Stimulated activated naive CD8-positive, alpha-beta T cell treated with anti-CD3 and anti-CD28 coated beads, Interleukin-15, Interleukin-2, amounts not matched to agents 100 ng/mL and 50 ng/mL, for 24 hours (primary cell): ENCODE data around the gene TRAPPC14.
A peak's percentile ranks its signal among the peaks of the same experiment; 100 is the strongest.

ENCODE experiments used
- H3K27ac Mint-ChIP-seq: one replicate; pipeline ENCODE4 v1.8.0; 2021; ENCODE audit warnings: mild to moderate bottlenecking, mixed read lengths
- H3K27me3 Mint-ChIP-seq: one replicate; pipeline ENCODE4 v1.8.0; 2021; ENCODE audit warnings: mixed read lengths
- H3K36me3 Mint-ChIP-seq: one replicate; pipeline ENCODE4 v1.8.0; 2021; ENCODE audit warnings: low read depth, mixed read lengths
- H3K4me1 Mint-ChIP-seq: one replicate; pipeline ENCODE4 v1.8.0; 2021; ENCODE audit warnings: low read depth, mixed read lengths
- H3K4me3 Mint-ChIP-seq: one replicate; pipeline ENCODE4 v1.8.0; 2021; ENCODE audit warnings: mild to moderate bottlenecking, mixed read lengths
- H3K9me3 Mint-ChIP-seq: one replicate; pipeline ENCODE4 v1.8.0; 2021; ENCODE audit warnings: mixed read lengths

The TRAPPC14 gene

DNA sequence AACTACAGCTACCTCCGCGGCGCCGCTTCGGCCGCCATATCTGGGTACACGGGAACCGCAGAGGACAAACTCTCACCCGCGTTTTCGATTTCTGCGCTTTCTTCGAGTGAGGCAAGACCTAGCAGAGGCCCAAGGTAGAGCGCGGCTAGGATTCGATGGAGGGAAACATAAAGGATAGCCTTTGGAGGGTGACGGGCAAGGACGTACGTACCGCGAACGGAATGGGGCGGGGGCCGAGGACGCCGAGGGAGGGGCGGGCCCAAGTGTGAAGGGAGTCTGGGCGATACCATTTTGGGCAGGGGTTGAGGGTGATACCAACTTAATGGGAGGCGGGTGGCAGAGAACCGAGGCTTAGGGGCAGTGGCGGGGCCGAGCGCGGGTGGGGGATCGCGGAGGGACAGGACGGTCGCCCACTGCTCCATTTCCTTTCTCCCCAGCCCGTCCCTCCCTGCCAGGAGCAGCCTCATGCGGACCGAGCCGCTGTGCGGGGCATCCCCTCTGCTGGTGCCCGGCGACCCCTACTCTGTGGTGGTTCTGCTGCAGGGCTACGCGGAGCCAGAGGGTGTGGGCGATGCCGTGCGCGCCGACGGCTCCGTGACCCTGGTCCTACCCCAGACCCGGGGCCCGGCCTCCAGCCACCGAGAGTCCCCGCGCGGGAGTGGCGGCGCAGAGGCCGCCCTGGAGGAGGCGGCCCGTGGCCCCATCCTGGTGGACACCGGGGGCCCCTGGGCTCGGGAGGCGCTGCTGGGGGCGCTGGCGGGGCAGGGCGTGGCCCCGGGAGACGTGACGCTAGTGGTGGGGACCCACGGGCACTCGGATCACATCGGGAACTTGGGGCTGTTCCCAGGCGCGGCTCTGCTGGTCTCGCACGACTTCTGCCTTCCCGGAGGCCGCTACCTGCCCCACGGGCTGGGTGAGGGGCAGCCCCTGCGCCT, 31.3 kb downstream of the TRAPPC14 start, which contains the start of gene MBLAC1:
TSS of gene MBLAC1 (plus strand) at position 37 of the 935 bp plus-strand sequence. CDS start at position 466, 429 bp downstream.
- Mint-ChIP-seq H3K9me3 (no peaks in the 10 kb centered on the region), H3K4me1 (peaks cover 40% of the 10 kb centered on the region), H3K27me3 (no peaks in the 10 kb centered on the region), H3K4me3 (peak within 1 kb of the TSS; percentile 99), H3K27ac (peak within 1 kb of the TSS; percentile 99), H3K36me3 (peaks cover 5% of the 10 kb centered on the region)

DNA sequence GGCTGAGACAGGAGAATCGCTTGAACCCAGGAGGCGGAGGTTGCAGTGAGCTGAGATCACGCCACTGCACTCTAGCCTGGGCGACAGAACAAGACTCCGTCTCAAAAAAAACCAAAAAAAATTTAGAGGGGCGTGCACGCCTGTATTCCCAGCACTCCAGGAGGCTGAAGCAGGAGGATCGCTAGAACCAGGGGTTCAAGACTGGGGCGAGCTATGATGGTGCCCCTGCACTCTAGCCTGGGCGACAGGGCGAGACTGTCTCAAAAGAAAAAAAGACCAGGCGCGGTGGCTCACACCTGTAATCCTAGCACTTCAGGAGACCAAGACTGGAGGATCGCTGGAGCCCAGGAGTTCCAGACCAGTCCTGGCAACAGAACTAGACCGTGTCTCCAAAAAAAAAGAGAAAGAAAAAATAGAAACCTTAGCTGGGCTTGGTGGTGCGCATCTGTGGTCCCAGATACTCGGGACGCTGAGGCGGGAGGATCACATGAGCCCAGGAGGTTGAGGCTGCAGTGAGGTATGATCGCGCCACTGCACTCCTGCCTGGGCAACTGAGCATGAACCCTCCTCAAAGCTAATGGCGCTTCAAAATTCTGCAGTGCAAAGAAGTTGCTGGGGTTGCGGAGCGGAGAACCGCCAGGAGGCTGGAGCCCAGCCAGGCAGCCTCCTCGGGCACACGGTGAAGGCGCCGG, 32.1 kb downstream of the TRAPPC14 start:
- Mint-ChIP-seq H3K27me3 (no peaks in the 10 kb centered on the region), H3K4me3 (peak overlapping the region; percentile 99), H3K27ac (peak overlapping the region; percentile 99), H3K36me3 (peaks cover 5% of the 10 kb centered on the region), H3K9me3 (no peaks in the 10 kb centered on the region), H3K4me1 (peaks cover 36% of the 10 kb centered on the region)

DNA sequence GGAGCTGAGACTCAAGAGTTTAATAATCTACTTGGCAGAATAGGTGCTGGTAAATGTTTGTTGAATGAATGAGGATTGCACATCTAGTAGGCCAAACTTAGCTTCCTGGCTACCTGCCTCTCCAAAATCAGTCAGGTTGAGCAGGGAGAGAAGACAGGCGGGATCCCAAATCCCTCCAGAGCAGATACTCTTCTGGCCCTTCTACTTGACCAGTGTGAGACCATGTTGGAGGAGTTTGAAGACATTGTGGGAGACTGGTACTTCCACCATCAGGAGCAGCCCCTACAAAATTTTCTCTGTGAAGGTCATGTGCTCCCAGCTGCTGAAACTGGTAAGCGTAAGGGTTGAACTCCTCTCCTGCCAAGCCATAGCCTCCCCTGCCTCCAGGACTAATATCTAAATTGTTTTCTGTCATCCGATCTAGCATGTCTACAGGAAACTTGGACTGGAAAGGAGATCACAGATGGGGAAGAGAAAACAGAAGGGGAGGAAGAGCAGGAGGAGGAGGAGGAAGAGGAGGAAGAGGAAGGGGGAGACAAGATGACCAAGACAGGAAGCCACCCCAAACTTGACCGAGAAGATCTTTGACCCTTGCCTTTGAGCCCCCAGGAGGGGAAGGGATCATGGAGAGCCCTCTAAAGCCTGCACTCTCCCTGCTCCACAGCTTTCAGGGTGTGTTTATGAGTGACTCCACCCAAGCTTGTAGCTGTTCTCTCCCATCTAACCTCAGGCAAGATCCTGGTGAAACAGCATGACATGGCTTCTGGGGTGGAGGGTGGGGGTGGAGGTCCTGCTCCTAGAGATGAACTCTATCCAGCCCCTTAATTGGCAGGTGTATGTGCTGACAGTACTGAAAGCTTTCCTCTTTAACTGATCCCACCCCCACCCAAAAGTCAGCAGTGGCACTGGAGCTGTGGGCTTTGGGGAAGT, 34.0 kb downstream of the TRAPPC14 start:
- H3K4me3 Mint-ChIP-seq: peak overlapping the region; percentile 99
- H3K4me1 Mint-ChIP-seq: peaks cover 44% of the 10 kb centered on the region
- H3K9me3 Mint-ChIP-seq: no peaks in the 10 kb centered on the region
- H3K27ac Mint-ChIP-seq: peak overlapping the region; percentile 62
- no peaks in the 10 kb centered on the region for H3K27me3 Mint-ChIP-seq
- peaks cover 5% of the 10 kb centered on the region for H3K36me3 Mint-ChIP-seq

DNA sequence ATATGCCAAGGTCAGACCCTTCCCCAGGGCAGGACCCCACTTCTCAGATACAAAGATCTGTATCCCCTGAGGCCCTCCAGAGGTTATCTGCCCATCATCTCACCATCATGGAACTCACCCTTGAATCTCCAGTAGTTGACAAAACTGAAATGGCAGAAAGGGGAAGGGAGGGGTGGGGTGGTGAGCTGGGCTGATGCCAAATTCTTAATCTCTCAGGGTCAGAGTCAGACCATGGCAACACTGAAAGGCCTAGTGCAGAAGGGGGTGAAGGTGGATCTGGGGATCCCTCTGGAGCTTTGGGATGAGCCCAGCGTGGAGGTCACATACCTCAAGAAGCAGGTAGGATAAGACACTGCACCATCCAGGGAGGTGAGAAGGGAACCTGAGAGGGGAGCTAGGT, 36.0 kb downstream of the TRAPPC14 start:
- H3K9me3 Mint-ChIP-seq: no peaks in the 10 kb centered on the region
- peaks cover 50% of the 10 kb centered on the region for H3K4me1 Mint-ChIP-seq
- H3K27me3 Mint-ChIP-seq: no peaks in the 10 kb centered on the region
- no peak overlapping the region for H3K4me3 Mint-ChIP-seq
- H3K36me3 Mint-ChIP-seq: peaks cover 5% of the 10 kb centered on the region
- H3K27ac Mint-ChIP-seq: no peak overlapping the region

DNA sequence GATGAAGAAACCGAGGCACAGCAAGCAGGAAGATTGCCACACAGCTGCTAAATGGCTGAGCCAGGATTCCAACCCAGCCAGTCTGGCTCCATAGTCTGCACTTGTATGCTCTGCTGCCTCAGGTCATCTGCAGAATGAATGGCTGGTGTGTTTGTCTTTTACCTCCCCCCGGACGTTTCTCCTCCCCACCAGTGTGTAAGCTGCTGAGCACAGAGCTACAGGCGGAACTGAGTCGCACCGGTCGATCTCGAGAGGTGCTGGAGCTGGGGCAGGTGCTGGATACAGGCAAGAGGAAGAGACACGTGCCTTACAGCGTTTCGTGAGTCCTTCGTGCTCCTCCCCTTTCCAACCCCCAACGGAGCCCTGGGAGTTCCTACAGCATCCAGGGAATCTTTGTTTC, 36.5 kb downstream of the TRAPPC14 start:
- Mint-ChIP-seq H3K4me3 (no peak overlapping the region), H3K36me3 (peaks cover 5% of the 10 kb centered on the region), H3K4me1 (peaks cover 50% of the 10 kb centered on the region), H3K9me3 (no peaks in the 10 kb centered on the region), H3K27ac (peak overlapping the region; percentile 21), H3K27me3 (no peaks in the 10 kb centered on the region)

DNA sequence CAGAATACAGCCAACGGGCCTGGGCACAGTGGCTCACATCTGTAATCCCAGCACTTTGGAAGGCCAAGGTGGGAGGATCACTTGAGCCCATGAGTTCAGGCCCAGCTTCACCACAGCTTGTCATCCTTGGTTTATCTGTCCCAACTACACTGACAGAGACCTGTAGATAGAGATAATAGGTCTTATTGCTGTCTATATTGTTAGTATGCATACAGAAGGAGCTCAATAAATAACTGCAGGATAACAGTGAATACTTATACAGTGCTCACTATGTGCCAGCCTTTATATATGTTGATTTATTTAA, 37.8 kb downstream of the TRAPPC14 start:
- no peaks in the 10 kb centered on the region for H3K27me3 Mint-ChIP-seq
- peak overlapping the region; percentile 96 for H3K4me3 Mint-ChIP-seq
- peak overlapping the region; percentile 98 for H3K27ac Mint-ChIP-seq
- H3K36me3 Mint-ChIP-seq: peaks cover 13% of the 10 kb centered on the region
- H3K4me1 Mint-ChIP-seq: peaks cover 38% of the 10 kb centered on the region
- no peaks in the 10 kb centered on the region for H3K9me3 Mint-ChIP-seq

DNA sequence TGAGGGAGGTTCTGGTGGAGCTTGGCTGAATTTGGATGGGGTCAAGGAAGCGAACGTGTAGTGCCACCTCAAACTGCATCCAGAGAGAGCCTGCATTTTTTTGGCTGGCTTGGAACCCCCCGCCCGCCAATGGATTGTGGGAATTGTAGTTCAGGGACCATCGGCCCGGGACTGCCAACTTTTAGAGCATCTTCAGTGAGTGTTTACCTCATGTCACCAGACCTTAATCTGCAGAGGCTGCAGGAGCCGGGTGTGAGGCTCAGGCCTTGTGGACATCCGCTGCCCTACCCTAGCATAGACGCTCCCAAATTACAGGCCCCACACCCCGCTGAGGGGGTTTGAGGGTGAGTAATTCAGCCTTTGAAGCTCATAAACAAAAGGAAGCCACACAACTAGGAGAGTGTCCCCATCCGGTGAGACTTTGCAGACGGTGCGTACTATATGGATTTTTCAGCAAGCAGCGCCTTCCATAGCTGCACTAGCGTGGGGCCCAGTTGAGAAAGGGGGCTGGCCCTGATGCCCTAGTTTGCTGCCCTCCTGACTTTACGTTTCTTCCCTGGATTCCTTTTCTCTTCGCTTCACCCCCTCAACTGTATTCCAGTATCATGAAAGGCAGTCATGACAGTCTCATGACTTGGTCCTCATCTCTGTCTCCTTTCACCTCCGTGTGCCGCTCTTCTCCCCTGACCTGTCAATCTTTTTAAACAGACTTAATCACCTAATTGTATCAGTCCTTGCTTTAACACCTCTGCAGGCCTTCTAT, 38.4 kb downstream of the TRAPPC14 start:
- Mint-ChIP-seq H3K27me3 (no peaks in the 10 kb centered on the region), H3K4me3 (peak overlapping the region; percentile 96)

DNA sequence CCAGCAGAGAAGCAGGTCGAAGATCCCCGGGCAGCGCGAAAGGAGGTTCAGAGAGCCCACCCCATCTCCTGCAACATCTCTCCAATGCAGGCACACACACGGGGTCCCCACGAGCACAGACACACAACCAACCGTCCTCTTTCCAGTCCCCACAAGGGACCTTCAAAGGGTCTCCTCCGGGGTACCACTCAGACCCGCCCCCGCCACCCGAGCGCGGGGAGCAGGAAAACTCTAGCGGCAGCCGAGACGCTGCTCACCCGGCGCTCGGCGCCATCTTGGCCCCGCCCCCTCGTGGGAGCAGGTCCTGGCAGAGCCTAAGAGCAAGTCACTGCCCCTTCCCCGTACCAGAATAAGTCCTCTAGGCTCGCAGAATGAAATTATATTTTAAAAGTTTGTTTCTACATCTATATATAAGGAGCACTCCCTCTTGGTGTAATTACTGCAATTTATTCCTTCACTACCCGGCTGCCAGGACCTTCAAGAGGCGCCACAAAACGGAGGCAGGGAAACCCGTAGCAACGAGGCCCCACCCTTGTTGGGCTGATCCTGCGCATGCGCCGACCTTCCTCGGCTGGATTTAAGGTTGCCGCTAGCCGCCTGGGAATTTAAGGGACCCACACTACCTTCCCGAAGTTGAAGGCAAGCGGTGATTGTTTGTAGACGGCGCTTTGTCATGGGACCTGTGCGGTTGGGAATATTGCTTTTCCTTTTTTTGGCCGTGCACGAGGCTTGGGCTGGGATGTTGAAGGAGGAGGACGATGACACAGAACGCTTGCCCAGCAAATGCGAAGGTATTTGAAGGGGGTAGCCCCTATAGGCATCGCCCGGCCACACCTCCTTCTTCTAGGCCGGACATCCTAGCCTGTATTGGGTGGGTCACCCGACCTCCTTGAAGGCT, 39.2 kb downstream of the TRAPPC14 start, which contains the start of the genes CNPY4 and TAF6:
TSS of gene CNPY4 (plus strand) at position 563 of the 898 bp plus-strand sequence. CDS start at position 674, 111 bp downstream.
TSS of gene TAF6 (minus strand) at position 287 of the 898 bp plus-strand sequence. CDS start 5,149 bp downstream, outside the sequence.
- Mint-ChIP-seq H3K9me3 (no peaks in the 10 kb centered on the region), H3K36me3 (peaks cover 9% of the 10 kb centered on the region), H3K27ac (peak within 1 kb of the TSS; percentile 98), H3K4me3 (peak within 1 kb of the TSS; percentile 96), H3K4me1 (peaks cover 26% of the 10 kb centered on the region), H3K27me3 (no peaks in the 10 kb centered on the region)

More for the DNA sequence above, 38.4 kb downstream of the TRAPPC14 start:
- Mint-ChIP-seq H3K9me3 (no peaks in the 10 kb centered on the region), H3K27ac (peak overlapping the region; percentile 98), H3K36me3 (peaks cover 13% of the 10 kb centered on the region), H3K4me1 (peaks cover 33% of the 10 kb centered on the region)

DNA sequence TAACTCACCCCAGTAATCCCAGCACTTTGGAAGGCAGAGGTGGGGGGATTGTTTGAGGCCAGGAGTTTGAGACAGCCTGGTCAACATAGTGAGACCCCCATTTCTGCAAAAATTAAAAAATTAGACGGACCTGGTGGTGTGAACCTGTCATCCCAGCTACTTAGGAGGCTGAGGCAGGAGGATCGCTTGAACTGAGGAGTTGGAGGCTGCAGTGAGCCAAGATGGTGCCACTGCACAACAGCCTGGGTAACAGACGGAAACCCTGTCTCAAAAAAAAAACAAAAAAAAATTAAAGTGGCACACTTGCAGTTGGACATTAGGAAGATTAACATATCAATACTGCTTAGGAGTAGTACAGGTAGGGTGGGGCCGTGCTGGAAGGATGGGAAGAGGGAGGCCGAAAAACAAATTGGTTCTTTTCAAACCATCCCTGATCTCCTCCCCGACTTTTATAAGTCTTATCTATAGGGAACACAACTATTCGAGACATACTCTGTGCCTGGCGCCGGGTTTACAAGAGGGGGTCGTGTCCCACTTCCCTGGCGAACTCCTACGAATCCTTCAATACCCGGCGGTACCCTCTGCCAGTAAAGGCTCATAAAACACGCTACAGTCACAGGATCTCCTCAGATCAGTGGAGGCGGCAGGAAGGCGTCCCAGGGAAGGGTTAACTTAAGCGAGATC, 40.0 kb downstream of the TRAPPC14 start:
- no peaks in the 10 kb centered on the region for H3K27me3 Mint-ChIP-seq
- no peaks in the 10 kb centered on the region for H3K9me3 Mint-ChIP-seq
- H3K4me1 Mint-ChIP-seq: peaks cover 24% of the 10 kb centered on the region
- H3K36me3 Mint-ChIP-seq: peaks cover 8% of the 10 kb centered on the region
- peak overlapping the region; percentile 98 for H3K27ac Mint-ChIP-seq
- peak overlapping the region; percentile 96 for H3K4me3 Mint-ChIP-seq

DNA sequence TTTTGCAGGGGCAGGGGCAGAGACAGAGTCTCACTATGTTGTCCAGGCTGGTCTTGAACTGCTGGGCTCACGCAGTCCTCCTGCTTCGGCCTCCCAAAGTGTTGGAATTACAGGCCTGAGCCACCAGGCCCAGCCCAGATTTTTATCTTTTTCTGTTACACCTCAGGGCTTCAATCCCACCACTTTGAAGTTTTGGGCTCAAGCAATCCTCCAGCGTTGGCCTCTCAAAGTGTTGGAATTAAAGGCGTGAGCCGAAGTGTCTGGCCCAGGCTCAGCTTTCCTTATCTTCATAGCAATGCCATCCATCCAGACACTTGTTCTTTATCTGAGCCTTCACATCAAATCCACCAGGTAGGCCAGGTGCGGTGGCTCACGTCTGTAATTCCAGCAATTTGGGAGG, 43.5 kb downstream of the TRAPPC14 start:
- no peak overlapping the region for H3K27ac Mint-ChIP-seq
- H3K4me1 Mint-ChIP-seq: peaks cover 17% of the 10 kb centered on the region
- H3K27me3 Mint-ChIP-seq: no peaks in the 10 kb centered on the region
- H3K36me3 Mint-ChIP-seq: peaks cover 24% of the 10 kb centered on the region
- H3K9me3 Mint-ChIP-seq: no peaks in the 10 kb centered on the region
- H3K4me3 Mint-ChIP-seq: no peak overlapping the region

DNA sequence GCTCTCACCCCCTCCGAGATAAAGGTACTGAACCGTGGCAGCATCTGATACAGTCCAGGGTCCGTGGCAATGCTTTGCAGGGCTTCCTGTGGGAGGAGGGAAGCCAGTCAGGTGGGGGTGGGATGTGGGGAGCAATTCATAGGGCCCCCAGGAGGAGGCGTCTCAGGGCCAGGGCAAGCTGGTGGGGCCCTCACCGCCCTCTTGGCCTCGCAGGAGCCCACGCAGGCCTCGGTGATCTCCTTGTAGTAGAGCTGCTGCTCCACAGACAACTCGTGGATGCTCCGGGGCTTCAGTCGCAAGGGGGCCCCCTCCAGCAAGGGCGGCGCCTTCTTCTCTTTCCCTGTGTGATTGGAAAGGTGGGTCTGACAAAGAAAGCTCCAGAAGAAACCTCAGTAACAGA, 46.6 kb downstream of the TRAPPC14 start:
- Mint-ChIP-seq H3K4me3 (no peak overlapping the region), H3K4me1 (no peaks in the 10 kb centered on the region), H3K27ac (no peak overlapping the region), H3K9me3 (no peaks in the 10 kb centered on the region), H3K27me3 (no peaks in the 10 kb centered on the region), H3K36me3 (peaks cover 38% of the 10 kb centered on the region)

DNA sequence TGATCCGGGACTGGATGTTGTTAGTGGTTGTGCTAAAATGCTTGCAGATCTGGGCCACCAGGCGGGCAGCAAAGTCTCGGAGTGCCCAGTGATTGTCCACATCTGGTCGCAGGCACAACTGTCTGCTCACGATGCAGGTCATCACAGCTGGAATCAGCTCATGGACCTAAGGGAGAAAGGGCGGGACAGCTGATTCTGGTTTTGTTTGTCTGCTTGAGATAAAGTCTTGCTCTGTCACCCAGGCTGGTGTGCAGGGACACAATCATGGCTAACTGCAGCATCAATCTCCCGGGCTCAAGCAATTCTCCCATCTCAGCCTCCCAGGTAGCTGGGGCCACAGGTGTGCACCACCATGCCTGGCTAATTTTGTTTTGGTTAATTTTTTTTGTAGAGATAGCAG, 47.4 kb downstream of the TRAPPC14 start:
- Mint-ChIP-seq H3K4me3 (no peak overlapping the region), H3K27me3 (no peaks in the 10 kb centered on the region), H3K4me1 (no peaks in the 10 kb centered on the region), H3K36me3 (peaks cover 38% of the 10 kb centered on the region), H3K27ac (no peak overlapping the region), H3K9me3 (no peaks in the 10 kb centered on the region)
